ENCODE data around the gene BPIFA1.

Gene BPIFA1

DNA sequence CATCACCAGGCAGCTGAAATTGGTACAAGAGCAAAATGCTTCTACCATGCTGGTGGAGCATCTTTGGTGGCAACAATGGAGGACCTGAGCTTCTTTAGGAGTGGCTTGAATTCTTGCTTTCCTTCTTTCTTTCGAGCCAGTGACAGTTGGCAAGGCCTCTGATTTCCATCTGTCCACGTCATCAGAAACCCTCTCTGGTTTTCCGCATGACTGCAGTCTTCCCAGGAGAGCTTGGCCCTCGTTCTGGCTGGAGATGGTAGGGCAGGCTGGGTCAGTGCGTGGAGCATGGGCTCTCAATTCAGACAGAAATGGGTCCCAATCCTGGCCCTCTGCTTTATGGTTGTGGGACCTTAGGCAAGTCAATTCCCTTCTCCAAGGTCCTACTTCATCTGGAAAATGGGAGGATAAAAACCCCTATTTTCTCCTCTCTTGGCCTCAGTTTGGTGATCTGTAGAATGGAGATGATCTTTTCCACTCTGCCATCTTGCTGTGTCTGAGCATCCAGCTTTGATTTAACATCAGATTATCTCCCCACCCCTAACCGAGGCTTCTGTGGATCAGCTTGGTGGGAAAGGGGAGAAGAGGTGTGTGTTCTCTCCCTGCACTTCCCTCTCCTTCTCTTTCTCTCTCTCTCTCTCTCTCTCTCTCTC, 43.6 kb downstream of the BPIFA1 start:
- DNase-seq: no peak

DNA sequence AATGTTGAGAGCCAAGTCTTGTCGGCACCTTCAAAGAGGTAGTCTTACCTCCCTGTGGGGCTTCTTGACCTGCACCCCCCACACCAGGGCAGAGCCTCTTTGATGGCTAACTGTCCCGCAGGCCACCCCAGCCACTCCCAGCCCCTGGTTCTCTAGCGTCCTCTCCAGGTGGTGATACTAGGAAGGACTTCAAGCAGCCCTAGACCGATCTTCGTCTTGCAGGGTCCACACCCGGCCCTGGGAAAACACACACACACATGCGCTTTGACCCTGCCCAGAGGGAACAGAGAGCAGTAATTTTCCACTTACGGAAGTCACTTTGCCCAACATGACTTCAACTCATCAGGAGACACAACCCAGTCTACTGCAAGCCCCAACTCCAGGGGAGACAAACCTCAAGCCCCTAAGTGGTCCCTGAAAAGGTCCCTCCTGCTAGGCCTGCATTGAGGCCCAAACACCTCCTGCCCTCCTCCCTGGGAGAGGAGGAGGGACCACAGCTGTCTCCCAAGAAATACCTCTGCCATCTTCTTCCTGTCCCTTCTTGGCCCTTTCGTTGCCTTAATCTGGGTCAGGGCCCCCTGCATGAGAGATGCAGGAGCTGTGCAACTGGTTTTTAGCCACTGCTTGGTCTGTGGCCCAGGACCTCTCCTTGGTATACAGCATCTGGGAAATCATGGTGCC, 44.3 kb downstream of the BPIFA1 start:
- no peak for DNase-seq

DNA sequence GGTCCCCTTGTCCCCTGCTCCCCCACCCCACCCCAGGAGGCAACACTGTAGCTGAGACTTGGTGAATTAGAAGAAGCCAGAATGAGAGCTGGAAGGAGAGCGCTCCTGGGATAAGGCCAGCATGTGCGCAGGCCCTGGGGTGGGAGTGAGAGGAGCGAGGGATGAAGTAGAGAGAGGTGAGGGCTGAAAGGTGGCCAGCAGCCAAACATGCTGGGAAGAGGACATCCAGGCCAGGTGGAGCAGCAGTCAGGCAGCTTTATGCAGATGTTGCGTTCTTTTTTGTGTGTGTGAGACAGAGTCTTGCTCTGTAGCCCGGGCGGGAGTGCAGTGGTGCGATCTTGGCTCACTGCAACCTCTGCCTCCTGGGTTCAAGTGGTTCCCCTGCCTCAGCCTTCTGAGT, 45.0 kb downstream of the BPIFA1 start:
- no peak for DNase-seq

DNA sequence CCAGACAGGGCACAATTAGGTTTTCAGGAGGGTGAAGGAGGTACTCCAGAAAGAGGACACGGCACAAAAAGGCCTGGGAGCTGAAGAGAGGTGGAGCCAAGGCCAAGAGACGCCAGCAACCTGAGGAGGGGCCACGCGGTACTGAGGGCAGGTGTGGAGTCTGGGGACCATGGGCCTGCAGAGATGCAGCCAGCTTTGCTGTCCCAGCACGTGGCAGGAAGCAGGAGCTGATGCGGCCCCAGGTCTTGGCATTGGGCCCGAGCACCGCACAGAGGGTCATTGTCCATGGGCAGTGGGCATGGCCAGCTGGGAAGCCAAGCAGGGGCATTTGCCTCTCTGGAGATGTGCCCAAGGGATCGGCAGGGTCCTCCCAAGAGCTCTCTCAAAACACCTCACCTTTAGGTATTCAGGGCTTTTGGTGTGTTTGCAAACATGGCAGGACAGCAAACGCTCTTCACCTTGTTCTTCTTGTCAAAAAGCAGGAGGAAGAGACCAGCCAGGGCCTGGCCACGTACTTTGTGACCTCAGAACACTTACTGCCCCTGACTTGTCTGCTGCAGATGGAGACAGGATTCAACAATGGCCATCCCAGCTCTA, 45.9 kb downstream of the BPIFA1 start:
- no peak for DNase-seq

DNA sequence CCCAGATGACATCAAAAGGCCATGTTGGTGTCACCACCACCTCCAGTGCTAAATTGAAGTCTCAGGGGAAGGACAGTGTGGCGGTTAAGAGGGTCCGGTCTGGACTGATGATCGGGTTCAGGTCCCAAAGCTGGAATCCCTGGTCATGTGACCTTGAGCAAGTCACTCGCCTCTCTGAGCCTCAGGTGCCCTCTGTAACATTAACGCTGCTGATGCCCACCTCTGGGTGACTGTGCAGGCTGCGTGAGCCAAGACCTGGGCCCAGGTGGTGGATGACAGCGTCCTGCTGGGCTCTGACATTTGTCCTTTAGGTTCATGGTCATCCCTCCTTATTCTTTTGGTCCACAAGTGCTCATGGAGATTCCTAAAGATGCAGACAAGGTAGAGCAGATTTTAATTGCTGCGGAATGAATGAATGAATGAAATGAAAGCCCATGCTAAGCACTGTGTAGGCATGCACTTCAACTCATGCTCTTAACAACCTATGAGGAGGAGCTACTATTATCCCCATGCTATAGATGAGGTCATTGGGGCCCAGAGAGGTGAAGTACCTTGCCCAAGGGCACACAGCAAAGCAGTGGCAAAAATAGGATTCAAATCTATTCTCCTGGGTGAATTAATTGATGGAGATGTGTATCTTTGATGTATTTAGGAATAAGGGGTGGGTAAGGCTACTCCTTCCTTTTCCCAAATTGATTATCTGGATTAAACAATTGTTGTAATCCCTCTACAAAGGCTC, 46.6 kb downstream of the BPIFA1 start:
- no peak for DNase-seq

DNA sequence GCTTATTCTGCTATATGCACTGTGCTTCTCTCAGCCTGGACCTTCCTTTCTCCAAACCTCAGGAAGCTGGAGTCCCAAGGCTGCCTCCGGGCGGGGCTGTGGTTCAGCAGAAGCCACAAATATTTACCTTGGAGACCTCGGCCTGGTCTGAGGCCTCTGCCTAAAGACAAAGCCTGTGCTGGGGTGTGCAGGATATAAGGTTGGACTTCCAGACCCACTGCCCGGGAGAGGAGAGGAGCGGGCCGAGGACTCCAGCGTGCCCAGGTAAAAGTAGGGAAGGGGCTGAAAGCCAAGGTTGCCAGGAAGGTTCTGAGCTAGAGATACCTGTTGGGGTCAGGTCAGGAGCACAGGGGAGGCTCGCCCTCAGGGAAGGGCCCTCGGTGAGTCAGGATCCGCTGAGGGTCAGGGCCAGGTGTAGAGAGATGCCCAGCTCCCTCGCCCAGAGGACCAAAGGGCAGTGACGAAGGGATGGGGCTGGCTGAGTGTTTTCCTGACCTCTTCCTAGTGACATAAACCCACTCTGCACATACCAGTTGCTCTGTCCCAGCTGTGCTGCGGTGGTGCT, 47.3 kb downstream of the BPIFA1 start, which contains the start of gene BPIFB1:
Gene BPIFB1, plus strand, starts transcription at position 224 of the 565 bp plus-strand sequence. CDS start 2,860 bp downstream, outside the sequence.
- DNase-seq: no peak

DNA sequence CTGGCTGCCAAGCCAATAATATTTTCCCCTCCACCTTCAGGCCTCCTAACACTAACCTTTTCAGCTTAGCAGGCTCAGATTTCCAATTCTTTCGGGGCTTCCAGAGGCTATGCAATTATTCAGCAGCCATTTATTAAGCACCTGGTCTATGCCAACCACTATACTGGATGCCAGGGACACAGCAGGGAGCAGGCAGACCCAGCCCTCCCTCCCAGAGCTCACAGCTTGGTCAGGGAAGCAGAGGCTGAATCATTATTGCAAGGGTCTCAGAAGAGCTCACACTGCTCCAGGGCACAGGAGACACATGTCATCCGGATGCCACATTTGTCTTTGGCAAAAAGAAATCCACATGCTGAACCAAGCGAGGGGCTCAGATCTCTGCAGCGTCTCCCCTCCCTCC, 48.5 kb downstream of the BPIFA1 start:
- DNase-seq: no peak

DNA sequence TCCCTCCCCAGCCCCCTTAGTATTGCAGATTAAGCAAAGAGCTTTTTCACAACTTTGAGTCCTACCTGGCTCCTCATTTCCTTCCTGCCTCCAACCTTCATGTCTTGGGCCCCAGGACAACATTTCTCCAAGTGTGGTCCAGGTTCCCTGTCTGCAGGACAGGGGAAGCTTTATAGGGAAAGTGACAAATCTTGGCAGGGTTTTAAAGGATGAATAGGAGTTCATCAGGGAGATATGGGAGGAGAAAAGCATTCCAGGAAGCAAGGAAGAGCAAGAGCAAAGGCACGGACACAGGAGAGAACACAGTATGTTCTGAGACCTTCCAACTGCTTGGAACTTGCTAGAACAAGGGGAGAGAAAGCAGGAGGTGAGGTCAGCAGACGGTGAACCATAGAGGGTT, 49.1 kb downstream of the BPIFA1 start:
- DNase-seq: no peak

DNA sequence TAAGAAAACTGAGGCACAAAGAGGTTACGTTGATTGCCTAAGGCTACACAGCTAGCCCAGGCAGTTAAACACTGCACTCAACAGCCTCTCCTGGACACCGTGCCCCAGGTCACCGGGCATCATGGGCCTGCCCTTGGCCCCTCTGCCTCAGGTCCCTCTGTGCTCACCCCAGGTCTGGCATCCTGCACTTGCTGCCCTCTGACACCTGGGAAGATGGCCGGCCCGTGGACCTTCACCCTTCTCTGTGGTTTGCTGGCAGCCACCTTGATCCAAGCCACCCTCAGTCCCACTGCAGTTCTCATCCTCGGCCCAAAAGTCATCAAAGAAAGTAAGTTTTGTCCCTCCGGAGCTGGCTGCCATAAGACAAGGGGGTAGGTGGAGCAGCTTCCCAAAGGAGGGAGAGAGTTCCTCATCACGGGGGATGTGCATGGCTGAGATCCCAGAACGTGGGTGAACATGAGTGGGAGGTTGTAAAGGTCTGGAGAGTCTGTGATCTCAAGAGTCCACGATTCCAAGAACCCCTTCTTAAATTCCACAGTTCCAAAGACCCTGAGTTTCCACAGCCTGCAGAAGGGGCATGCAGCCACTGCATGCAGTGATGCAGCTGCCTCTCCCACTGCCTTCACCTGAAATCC, 50.2 kb downstream of the BPIFA1 start:
- DNase-seq: no peak

DNA sequence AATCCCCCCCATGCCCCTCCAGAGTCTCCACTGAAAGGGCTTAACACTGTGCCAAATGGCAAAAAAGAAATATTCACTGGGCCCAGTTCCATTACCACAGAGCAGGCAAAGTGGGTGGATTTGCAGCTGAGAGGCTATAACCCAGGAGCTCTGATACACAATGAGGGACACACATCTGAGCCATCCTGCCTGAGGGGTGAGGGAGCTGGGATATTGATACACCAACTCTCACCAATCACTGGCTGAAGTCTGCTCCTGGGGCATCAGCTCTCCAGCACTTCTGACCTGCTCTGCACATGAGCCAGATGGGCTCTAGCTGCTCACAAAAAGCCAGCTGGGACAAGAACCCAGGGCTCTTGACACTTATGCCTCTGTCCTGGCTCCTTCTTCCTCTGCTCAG, 52.1 kb downstream of the BPIFA1 start:
- no peak for DNase-seq

DNA sequence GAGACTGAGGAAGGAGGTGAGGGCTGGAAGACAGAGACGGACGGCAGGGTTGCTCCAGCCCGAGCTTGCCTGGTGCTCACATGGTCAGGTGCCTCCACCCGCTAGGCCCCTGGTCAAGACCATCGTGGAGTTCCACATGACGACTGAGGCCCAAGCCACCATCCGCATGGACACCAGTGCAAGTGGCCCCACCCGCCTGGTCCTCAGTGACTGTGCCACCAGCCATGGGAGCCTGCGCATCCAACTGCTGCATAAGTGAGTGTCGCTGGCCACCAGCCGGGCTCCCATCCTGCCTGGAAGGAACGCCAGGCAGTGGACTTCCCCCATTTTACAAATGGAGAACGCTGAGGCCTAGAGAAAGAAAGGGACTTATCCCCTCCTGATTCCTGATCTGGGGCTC, 55.1 kb downstream of the BPIFA1 start:
- no peak for DNase-seq

DNA sequence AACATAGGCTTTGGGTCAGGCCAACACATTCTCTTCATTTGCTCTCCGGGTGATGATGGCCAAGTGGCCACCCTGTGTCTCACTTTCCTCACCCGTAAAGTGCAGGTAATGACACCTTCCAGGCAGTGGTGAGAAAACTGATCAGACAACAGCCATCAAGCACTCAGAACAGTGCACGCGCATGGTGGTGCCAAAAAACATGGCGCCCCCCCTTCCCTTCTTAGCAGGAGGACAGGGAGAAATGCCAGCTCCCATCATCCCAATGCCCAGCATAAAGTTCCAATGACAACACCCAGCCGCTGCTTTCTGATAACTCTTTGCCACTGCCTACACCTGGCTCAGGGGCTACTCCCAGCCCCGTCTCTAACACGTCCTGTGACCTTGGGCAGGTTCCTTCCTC, 55.6 kb downstream of the BPIFA1 start:
- DNase-seq: no peak

DNA sequence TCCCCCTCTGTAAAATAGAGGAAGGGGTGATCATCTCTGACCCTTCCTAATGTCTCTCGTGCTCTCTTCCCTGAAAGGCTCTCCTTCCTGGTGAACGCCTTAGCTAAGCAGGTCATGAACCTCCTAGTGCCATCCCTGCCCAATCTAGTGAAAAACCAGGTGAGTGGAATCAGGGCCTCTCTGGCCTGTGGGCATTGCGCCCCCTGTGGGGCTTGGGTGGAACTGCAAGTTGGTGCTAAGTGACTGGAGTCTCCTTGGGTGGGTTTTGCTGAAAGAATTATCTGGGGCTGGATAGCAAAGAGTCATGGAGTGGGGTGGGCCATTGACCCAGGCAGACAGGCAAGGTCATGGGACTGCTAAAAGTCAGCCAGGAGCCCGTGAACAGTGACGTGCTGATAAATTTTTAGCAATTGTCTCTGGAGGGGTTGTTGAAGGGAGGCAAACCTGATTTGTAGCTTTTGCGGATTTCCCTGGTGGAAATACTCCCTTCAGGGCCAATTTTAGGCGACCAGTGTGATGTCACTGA, 56.1 kb downstream of the BPIFA1 start:
- peak; percentile 83 to 84 for DNase-seq

Measured in activated T-cell treated with anti-CD3 and anti-CD28 coated beads, Interleukin-2, amount 50 U/mL, for 48 hours (primary cell).